ENCODE results near the gene HOOK2. TPM values are rescaled to one million over a fixed set of nuclear protein-coding genes. Genes with fewer than 3 reads are reported as not detected.

Gene HOOK2
- total RNA-seq, 1 experiment from 2014 or later, result 96.3 TPM

DNA sequence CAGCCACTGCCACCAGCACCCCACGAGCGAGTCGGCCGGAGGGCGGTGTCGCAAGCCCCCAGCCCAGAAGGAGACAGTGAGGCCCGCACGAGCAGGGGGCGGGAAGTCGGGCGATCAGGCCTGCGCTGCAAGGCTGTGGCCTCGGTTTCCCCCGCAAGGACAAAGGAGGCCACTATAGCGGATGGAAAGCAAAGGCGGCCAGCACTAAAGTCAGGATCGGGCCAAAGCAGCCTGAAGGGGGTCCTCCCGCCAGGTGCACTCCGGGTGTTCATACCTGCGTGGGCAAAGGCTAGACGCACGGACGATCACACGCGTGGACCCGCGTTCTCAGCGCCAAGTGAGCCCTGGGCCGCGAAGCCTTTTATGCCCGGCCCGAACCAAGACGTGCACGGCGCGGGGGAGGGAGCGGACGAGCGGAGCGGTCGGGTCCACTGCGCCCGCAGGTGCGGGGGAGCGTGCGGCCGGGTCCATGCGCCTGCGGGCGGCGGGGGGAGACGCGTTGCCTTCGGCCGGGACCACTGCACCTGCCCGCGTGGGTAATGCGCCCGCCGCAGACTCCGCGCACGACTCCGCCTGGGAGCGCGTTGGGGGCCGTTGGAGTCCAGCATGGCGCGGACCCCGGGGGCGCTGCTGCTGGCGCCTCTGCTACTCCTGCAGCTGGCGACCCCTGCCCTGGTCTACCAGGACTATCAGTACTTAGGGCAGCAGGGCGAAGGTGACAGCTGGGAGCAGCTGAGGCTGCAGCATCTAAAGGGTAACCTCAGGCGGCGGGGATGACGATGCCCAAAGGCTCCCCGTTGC is 26.3 kb upstream of the HOOK2 start, which contains the start of the genes PRDX2 and THSD8 (continued):
- TF ChIP-seq TCF7L2 (IDR thresholded peaks at IDR 0.05; ENCODE audit: borderline replicate concordance, extremely low read depth, insufficient read depth, insufficient read length), result peak; percentile 88
- no peak for TF ChIP-seq SRF (IDR thresholded peaks at IDR 0.05; ENCODE audit: low read depth)
- no peak for TF ChIP-seq YY1 (IDR thresholded peaks at IDR 0.05; ENCODE audit: extremely low read depth, insufficient replicate concordance, low read depth, low read length)
- peak; percentile 99 for TF ChIP-seq POLR2AphosphoS5 (IDR thresholded peaks at IDR 0.05; ENCODE audit: low read depth, low read length)
- peak; percentile 92; the same call in 1 of the 2 replicates for TF ChIP-seq CBX3 (IDR thresholded peaks at IDR 0.05; ENCODE audit: low read depth)
- TF ChIP-seq, protein P1, sequence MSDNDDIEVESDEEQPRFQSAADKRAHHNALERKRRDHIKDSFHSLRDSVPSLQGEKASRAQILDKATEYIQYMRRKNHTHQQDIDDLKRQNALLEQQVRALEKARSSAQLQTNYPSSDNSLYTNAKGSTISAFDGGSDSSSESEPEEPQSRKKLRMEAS (IDR thresholded peaks at IDR 0.05), result peak; percentile 98

DNA sequence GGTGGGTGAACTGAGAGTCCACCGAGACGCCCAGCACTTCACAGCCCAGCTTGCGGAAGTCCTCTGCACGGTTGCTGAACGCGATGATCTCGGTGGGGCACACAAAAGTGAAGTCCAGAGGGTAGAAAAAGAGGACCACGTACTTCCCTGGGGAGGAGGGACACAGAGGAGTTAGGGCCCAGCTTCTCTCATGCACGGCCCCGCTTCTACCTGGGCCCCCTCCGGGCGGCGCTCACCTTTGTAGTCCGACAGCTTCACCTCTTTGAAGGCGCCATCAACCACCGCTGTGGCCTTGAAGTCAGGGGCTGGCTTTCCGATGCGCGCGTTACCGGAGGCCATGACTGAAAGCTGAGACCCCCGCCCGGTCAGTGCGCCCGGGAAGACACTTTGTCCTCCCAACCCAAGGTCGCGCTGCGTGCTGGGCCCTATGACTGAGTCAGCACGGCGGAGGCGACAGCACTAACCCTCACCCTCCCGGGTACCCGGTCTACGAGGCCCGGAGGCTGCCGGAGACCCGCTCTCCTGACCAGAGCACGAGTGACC is 25.6 kb upstream of the HOOK2 start:
- H3K27ac ChIP-seq (ENCODE audit: low read depth, low read length), result peak overlapping the region; percentile 86
- peak; percentile 86 for TF ChIP-seq TCF7L2 (IDR thresholded peaks at IDR 0.05; ENCODE audit: borderline replicate concordance, extremely low read depth, insufficient read depth, insufficient read length)
- no peak for TF ChIP-seq POLR2A (IDR thresholded peaks at IDR 0.05; ENCODE audit: borderline replicate concordance, extremely low read depth, insufficient read depth, insufficient read length)
- H3K9me2 ChIP-seq (ENCODE audit: insufficient read depth), result no peaks in the 10 kb centered on the region
- peaks cover 17 to 40% of the 10 kb centered on the region in 2 experiments for H3K4me1 ChIP-seq (ENCODE audit: control insufficient read depth in 1 of 2, insufficient read depth in 2 of 2, low read length in 2 of 2)
- H3K27me3 ChIP-seq (ENCODE audit: insufficient read depth, low read length), result no peaks in the 10 kb centered on the region
- no peak overlapping the region for H2AFZ ChIP-seq (ENCODE audit: low read depth, low read length, poor library complexity, severe bottlenecking)
- BruUV-seq (replicated peaks), result TSS peak; percentile 54
- ChIA-PET CTCF (interaction anchor here (0.9 to 1.1 kb wide), 3 partner anchors 26 to 293 kb away, joined by 3 to 4 read pairs (median 3); partner anchors contain the start of gene HOOK2), RAD21 (ENCODE audit: low non-redundant PET in 1 of 2, low total read pairs in 2 of 2, uncharacterized antibody in 2 of 2, unreplicated experiment in 2 of 2) (no interaction called here), POLR2A (interaction anchor here (0.8 to 1.4 kb wide), 3 partner anchors 9 to 43 kb away, joined by 3 to 5 read pairs (median 3); partner anchors contain the start of gene JUNB)
- no peaks in the 10 kb centered on the region for H3K9me3 ChIP-seq (ENCODE audit: control insufficient read depth in 1 of 2, insufficient read depth in 1 of 2, low read depth in 1 of 2, low read length in 2 of 2)
- H4K20me1 ChIP-seq (ENCODE audit: insufficient read depth), result no peaks in the 10 kb centered on the region
- DNase-seq (ENCODE audit: low read depth, low spot score) (no peak), ATAC-seq (peak; percentile 11)
- H3K79me2 ChIP-seq (ENCODE audit: insufficient read depth, low read length), result peaks cover 25% of the 10 kb centered on the region
- H3K9ac ChIP-seq (ENCODE audit: low read length), result peak overlapping the region; percentile 94
- peak overlapping the region; percentile 93 to 97 for H3K4me3 ChIP-seq (replicated peaks in 1 of 2; ENCODE audit: low read depth in 1 of 2, low read length in 2 of 2)
- intact Hi-C loops (cut with micrococcal nuclease), result loop anchor here (5.0 kb wide), 1 partner anchor 36 kb away; the partner anchor contains the start of gene MAST1
- H3K36me3 ChIP-seq (ENCODE audit: control insufficient read depth in 1 of 2, insufficient read depth in 2 of 2, low read length in 2 of 2), result peaks cover 4 to 19% of the 10 kb centered on the region in 2 experiments; a peak in 3 of 4 replicates
- peak overlapping the region; percentile 100 for H3K4me2 ChIP-seq (ENCODE audit: low read length)

Data from HCT116 (cell line).